Endothelial cell (in vitro differentiated cells): ENCODE data around the gene RAB3GAP2. TPM values are rescaled to one million over a fixed set of nuclear protein-coding genes. Genes with fewer than 3 reads are reported as not detected.
A peak's percentile ranks its signal among the peaks of the same experiment; 100 is the strongest.
"Not testable (repeated sequence)": the region's sequence is repeated elsewhere in the genome, so short reads cannot be mapped to it uniquely, and the experiment has no call there.

Experiments
- DNase-seq: peaks from one replicate; pipeline ENCODE4 v3.0.0; 2021; ENCODE audit warnings: low spot score
- H3K27ac Mint-ChIP-seq: one replicate; pipeline ENCODE4 v1.8.0; 2021; ENCODE audit warnings: mixed read lengths, inconsistent platforms; ENCODE audit not compliant: unreplicated experiment
- H3K27me3 Mint-ChIP-seq: one replicate; pipeline ENCODE4 v1.8.0; 2021; ENCODE audit warnings: mild to moderate bottlenecking, moderate library complexity, mixed read lengths, inconsistent platforms; ENCODE audit not compliant: unreplicated experiment
- H3K36me3 Mint-ChIP-seq: one replicate; pipeline ENCODE4 v1.8.0; 2021; ENCODE audit warnings: mild to moderate bottlenecking, low read depth, mixed read lengths, inconsistent platforms; ENCODE audit not compliant: unreplicated experiment
- H3K4me1 Mint-ChIP-seq: one replicate; pipeline ENCODE4 v1.8.0; 2021; ENCODE audit warnings: mild to moderate bottlenecking, mixed read lengths, inconsistent platforms; ENCODE audit not compliant: unreplicated experiment
- H3K4me3 Mint-ChIP-seq: one replicate; pipeline ENCODE4 v1.8.0; 2021; ENCODE audit warnings: mild to moderate bottlenecking, mixed read lengths, inconsistent platforms; ENCODE audit not compliant: unreplicated experiment
- H3K9me3 Mint-ChIP-seq: one replicate; pipeline ENCODE4 v1.8.0; 2021; ENCODE audit warnings: mixed read lengths, inconsistent platforms; ENCODE audit not compliant: unreplicated experiment
- CTCF ChIP-seq: fragments of 200-600 bp; sonication (generic); IDR thresholded peaks from one replicate; pipeline ENCODE4 v1.5.0; 2021; ENCODE audit warnings: antibody characterized with exemption; ENCODE audit not compliant: unreplicated experiment
- total RNA-seq: library from RNA; stranded (reverse); fragmentation: NEBNext Ultra II Directional; extraction: Animal tissue kit (Norgen Biotek cat#: 25700); gene quantifications from one replicate; pipeline ENCODE4 v1.2.1, GENCODE V29; 2021; ENCODE audit not compliant: unreplicated experiment

RAB3GAP2 gene
- total RNA-seq, 1 donor from 2014 or later: 34.5 TPM

- TF ChIP-seq CTCF: no peak
- Mint-ChIP-seq H3K4me3 (no peak overlapping the region), H3K4me1 (peaks cover 4% of the 10 kb centered on the region), H3K27me3 (peaks cover 2% of the 10 kb centered on the region), H3K9me3 (no peaks in the 10 kb centered on the region), H3K27ac (no peak overlapping the region), H3K36me3 (no peaks in the 10 kb centered on the region)
- DNase-seq: no peak
These were observed 52.2 kb downstream of the RAB3GAP2 start for GRCh38 chr1:220219865-220220698.

GRCh38 chr1:220219136-220219442 lies 53.2 kb downstream of the RAB3GAP2 start:
- Mint-ChIP-seq H3K27ac (no peak overlapping the region), H3K36me3 (no peaks in the 10 kb centered on the region), H3K9me3 (no peaks in the 10 kb centered on the region), H3K4me3 (no peak overlapping the region), H3K4me1 (peaks cover 4% of the 10 kb centered on the region), H3K27me3 (peaks cover 2% of the 10 kb centered on the region)
- no peak for TF ChIP-seq CTCF
- DNase-seq: no peak

- not testable (repeated sequence) for H3K36me3 Mint-ChIP-seq, H3K27ac Mint-ChIP-seq, H3K4me1 Mint-ChIP-seq, H3K9me3 Mint-ChIP-seq, H3K27me3 Mint-ChIP-seq, H3K4me3 Mint-ChIP-seq
- TF ChIP-seq CTCF: peak; percentile 39
- DNase-seq: peak; percentile 49
These were observed 53.7 kb downstream of the RAB3GAP2 start for GRCh38 chr1:220218397-220219135.

- peak; percentile 14 for DNase-seq
- Mint-ChIP-seq H3K27ac (no peak overlapping the region), H3K4me1 (peaks cover 14% of the 10 kb centered on the region)
These were observed 54.8 kb downstream of the RAB3GAP2 start for GRCh38 chr1:220217383-220217988.

More at GRCh38 chr1:220217383-220217988, 54.8 kb downstream of the RAB3GAP2 start:
- H3K4me3 Mint-ChIP-seq: no peak overlapping the region
- no peaks in the 10 kb centered on the region for H3K9me3 Mint-ChIP-seq
- no peaks in the 10 kb centered on the region for H3K36me3 Mint-ChIP-seq
- peaks cover 2% of the 10 kb centered on the region for H3K27me3 Mint-ChIP-seq
- peak; percentile 32 for TF ChIP-seq CTCF
